Heart left ventricle (tissue), 16 donors: ENCODE data around the gene MKRN3. TPM values are rescaled to one million over a fixed set of nuclear protein-coding genes. Genes with fewer than 3 reads are reported as not detected.

Experiments used
- ATAC-seq, 4 donors: fragments of 200-7000 bp; cut with Tn5 transposase; one replicate each; pipeline ENCODE4 v1.9.1; 2020 to 2022; ENCODE audit warnings: moderate library complexity in 4 of 4, mild to moderate bottlenecking in 3 of 4, moderate number of reproducible peaks in 1 of 4
- DNase-seq, 5 donors: peaks; one replicate each; pipeline ENCODE4 v3.0.0-alpha.2; 2020
- H3K27ac ChIP-seq, 12 donors: fragments of 200-600 bp; sonication (generic) in 4 of 12; one replicate each; pipeline versions ENCODE4 v1.5.0 to v1.8.0; 2016 to 2022; ENCODE audit warnings: mild to moderate bottlenecking in 2 of 12
- H3K27me3 ChIP-seq, 9 donors: fragments of 200-600 bp; sonication (generic) in 2 of 9; one replicate each; pipeline versions ENCODE4 v1.5.1 to v1.8.0; 2016 to 2022; ENCODE audit warnings: mild to moderate bottlenecking in 3 of 9
- H3K36me3 ChIP-seq, 9 donors: fragments of 200-600 bp; sonication (generic) in 2 of 9; one replicate each; pipeline versions ENCODE4 v1.5.0 to v1.8.0; 2018 to 2022; ENCODE audit warnings: mild to moderate bottlenecking in 2 of 9
- H3K4me1 ChIP-seq, 12 donors: fragments of 200-600 bp; sonication (generic) in 4 of 12; one replicate each; pipeline versions ENCODE4 v1.5.0 to v1.8.0; 2016 to 2022; ENCODE audit warnings: mild to moderate bottlenecking in 3 of 12
- H3K4me3 ChIP-seq, 12 donors: fragments of 200-600 bp; sonication (generic) in 4 of 12; one replicate each; pipeline versions ENCODE4 v1.5.0 to v1.8.0; 2017 to 2022; ENCODE audit warnings: mild to moderate bottlenecking in 9 of 12, moderate library complexity in 4 of 12
- H3K9me3 ChIP-seq, 12 donors: fragments of 200-600 bp; sonication (generic) in 4 of 12; one replicate each; pipeline versions ENCODE4 v1.5.0 to v1.8.0; 2016 to 2022; ENCODE audit warnings: mild to moderate bottlenecking in 1 of 12
- CTCF ChIP-seq, 12 donors: fragments of 200-600 bp; sonication (generic) in 4 of 12; IDR thresholded peaks; one replicate each; pipeline versions ENCODE4 v1.5.0 to v1.8.0; 2018 to 2022; ENCODE audit warnings: antibody characterized with exemption in 12 of 12, mild to moderate bottlenecking in 5 of 12
- POLR2A ChIP-seq, 2 donors: fragments of 450-650 bp; IDR thresholded peaks; one replicate each; pipeline ENCODE4 v1.6.1; 2017; ENCODE audit warnings: antibody characterized with exemption in 2 of 2, mild to moderate bottlenecking in 2 of 2, moderate library complexity in 2 of 2
- WGBS, 4 donors: extraction: QIAGEN DNeasy Blood & Tissue Kit in 2 of 4; methylation state at CpG; one replicate each; pipeline versions ENCODE4 v1.1.5 to v1.1.7; 2013 to 2018; 5-methylcytosine and 5-hydroxymethylcytosine counted together
- intact Hi-C, 10 donors: fragments of 100-400 bp; cut with DNase I; formaldehyde crosslinking; loops; one replicate each; pipeline versions ENCODE4 v1.11.1 to v1.14.2; 2022
- polyA plus RNA-seq, 2 donors: library from polyadenylated mRNA; stranded (reverse); fragments of 200-250 nt; gene quantifications; one replicate each; pipeline ENCODE4 v1.2.3, GENCODE V29; 2013
- total RNA-seq, 9 donors: library from RNA; depleted of rRNA in 2 of 9; stranded (reverse); fragments of >200 nt in 2 of 9; fragmentation: NEBNext Ultra II Directional in 3 of 9; extraction: Animal tissue kit (Norgen Biotek cat#: 25700) in 3 of 9; gene quantifications; one replicate each; pipeline versions ENCODE4 v1.1.0 to v1.2.4, GENCODE V29; 2016 to 2023
- donor health status: ischemic (EF 13 %, LVEDD 7.1; RV severe dilation, severe dysfunction).
- donor health status: healthy with polysubstance abuse.
- donor health status: DM: no; HTN: yes; CAD: no.
- donor health status: DM: no; HTN: no; CAD: no.
- donor health status: ischemic (EF 25% LVEDD 6.9; RV normal size, moderate dysfunction).
- donor health status: ischemic (EF 25% LVEDD 5.7; RV mildly dilated, moderate dysfunction).
- donor health status: healthy.
- donor health status: DM: yes; HTN: yes; CAD: no.
- donor health status: ischemic (EF 35%, LVEDD 5.7; RV mildly dilated, moderate dysfunction).
- donor health status: nonischemic (EF 11% LVEDD 7.7; RV severe dilation, severe dysfunction).
- donor health status: DM: yes; HTN: yes; CAD: no.
- donor health status: PGD.
- donor health status: ischemic (EF 29% LVEDD 5.4; RV normal size, mild dysfunction).
- donor health status: nonischemic (EF 23%, LVEDD 6.1; RV moderate dilation, normal function).

Gene MKRN3
- total and polyA plus RNA-seq, 11 donors = 0.11 to 0.45 (median 0.19) TPM; not detected in 6

- TF ChIP-seq POLR2A (IDR thresholded peaks at IDR 0.05) = no peak
- no peak for TF ChIP-seq CTCF (IDR thresholded peaks at IDR 0.05)
- 43 to 55% (median 46%) methylated on average over 5 of the region's 5 CpGs for WGBS, 4 donors
- intact Hi-C loops = no loop called here
Measured at GRCh38 chr15:23569151-23569925, 3.9 kb downstream of the MKRN3 start.

GRCh38 chr15:23570486-23570885 lies 5.0 kb downstream of the MKRN3 start:
- H3K9me3 ChIP-seq = no peaks in the 10 kb centered on the region
- ATAC-seq = no peak
- H3K4me3 ChIP-seq = no peak overlapping the region
- DNase-seq = no peak
- intact Hi-C loops = no loop called here
- WGBS, 4 donors = 21 to 30% (median 23%) methylated on average over 3 of the region's 3 CpGs
- no peaks in the 10 kb centered on the region for H3K36me3 ChIP-seq
- H3K4me1 ChIP-seq = no peaks in the 10 kb centered on the region
- H3K27me3 ChIP-seq = no peaks in the 10 kb centered on the region
- no peak for TF ChIP-seq POLR2A (IDR thresholded peaks at IDR 0.05)
- TF ChIP-seq CTCF (IDR thresholded peaks at IDR 0.05) = no peak
- H3K27ac ChIP-seq = no peak overlapping the region

More at GRCh38 chr15:23569151-23569925, 3.9 kb downstream of the MKRN3 start:
- Histone ChIP-seq H3K4me1 (no peaks in the 10 kb centered on the region), H3K36me3 (no peaks in the 10 kb centered on the region), H3K27ac (no peak overlapping the region), H3K27me3 (no peaks in the 10 kb centered on the region), H3K4me3 (no peak overlapping the region), H3K9me3 (peaks cover 0 to 2% (median 0%) of the 10 kb centered on the region in 12 donors)
- ATAC-seq (no peak), DNase-seq (no peak)

- Histone ChIP-seq H3K9me3 (no peaks in the 10 kb centered on the region), H3K27ac (no peak overlapping the region), H3K4me3 (no peak overlapping the region), H3K27me3 (no peaks in the 10 kb centered on the region), H3K36me3 (no peaks in the 10 kb centered on the region), H3K4me1 (no peaks in the 10 kb centered on the region)
- 51 to 65% (median 60%) methylated on average over 4 of the region's 4 CpGs for WGBS, 4 donors
- intact Hi-C loops = no loop called here
- TF ChIP-seq POLR2A (IDR thresholded peaks at IDR 0.05) (no peak), CTCF (IDR thresholded peaks at IDR 0.05) (no peak)
- no peak for ATAC-seq
- no peak for DNase-seq
Measured at GRCh38 chr15:23572844-23573243, 7.4 kb downstream of the MKRN3 start.

GRCh38 chr15:23574742-23575141 lies 9.3 kb downstream of the MKRN3 start:
- no peaks in the 10 kb centered on the region for H3K36me3 ChIP-seq
- no peak for TF ChIP-seq POLR2A (IDR thresholded peaks at IDR 0.05)
- no peak for TF ChIP-seq CTCF (IDR thresholded peaks at IDR 0.05)
- no peak overlapping the region for H3K27ac ChIP-seq
- ATAC-seq (no peak), DNase-seq (no peak)
- intact Hi-C loops = no loop called here
- no peaks in the 10 kb centered on the region for H3K4me1 ChIP-seq
- WGBS, 4 donors = 28 to 70% (median 32%) methylated on average over 1 to 3 of the region's 3 CpGs
- H3K4me3 ChIP-seq = no peak overlapping the region
- no peaks in the 10 kb centered on the region for H3K27me3 ChIP-seq
- H3K9me3 ChIP-seq = no peaks in the 10 kb centered on the region
